IMR-90 (cell line): ENCODE data around the gene HLA-B.

Experiments
- CHD1 ChIP-seq: IDR thresholded peaks from 2 replicates; pipeline ENCODE4 v1.6.1; 2012; ENCODE audit warnings: low read depth, low read length, improper control_type of control experiment
- CTCF ChIP-seq: conservative IDR thresholded peaks from 2 replicates; pipeline ENCODE4 v1.5.1; 2012; ENCODE audit warnings: mild to moderate bottlenecking, low read depth, low read length, improper control_type of control experiment
- FOS ChIP-seq: fragments of 150-350 bp; IDR thresholded peaks from 2 replicates; pipeline ENCODE4 v1.6.1; 2016; ENCODE audit warnings: low read depth, low read length
- MAFK ChIP-seq: IDR thresholded peaks from 2 replicates; pipeline ENCODE4 v1.6.1; 2012; ENCODE audit warnings: low read depth, low read length, improper control_type of control experiment
- MXI1 ChIP-seq: IDR thresholded peaks from 2 replicates; pipeline ENCODE4 v1.6.1; 2012; ENCODE audit warnings: low read depth, mild to moderate bottlenecking, low read length, moderate library complexity, borderline replicate concordance
- POLR2A ChIP-seq: IDR thresholded peaks from 2 replicates; pipeline ENCODE4 v1.6.1; 2012; ENCODE audit warnings: mild to moderate bottlenecking, low read depth, low read length
- RAD21 ChIP-seq: IDR thresholded peaks from 2 replicates; pipeline ENCODE4 v1.6.1; 2012; ENCODE audit warnings: low read length, improper control_type of control experiment
- RCOR1 ChIP-seq: IDR thresholded peaks from 2 replicates; pipeline ENCODE4 v1.6.1; 2012; ENCODE audit warnings: mild to moderate bottlenecking, low read length, improper control_type of control experiment; ENCODE audit not compliant: insufficient replicate concordance
- RFX5 ChIP-seq: IDR thresholded peaks from 2 replicates; pipeline ENCODE4 v1.8.0; 2012; ENCODE audit warnings: low read depth, mild to moderate bottlenecking, low read length, moderate library complexity
- SMC3 ChIP-seq: fragments of 150-350 bp; IDR thresholded peaks from 2 replicates; pipeline ENCODE4 v1.6.1; 2016; ENCODE audit warnings: low read depth, mild to moderate bottlenecking, antibody characterized with exemption, low read length, moderate library complexity
- USF2 ChIP-seq: fragments of 150-350 bp; IDR thresholded peaks from 2 replicates; pipeline ENCODE4 v1.6.1; 2017; ENCODE audit warnings: mild to moderate bottlenecking, antibody characterized with exemption, low read length, low read depth

- TF ChIP-seq CTCF (no peak), RFX5 (no peak), POLR2A (no peak), USF2 (no peak), MAFK (no peak), SMC3 (no peak), RCOR1 (no peak), MXI1 (no peak), RAD21 (no peak), FOS (no peak), CHD1 (no peak)
These were observed 20.1 kb upstream of the HLA-B start for GRCh38 chr6:31377029-31377428.
